NCI-H146 (cell line): ENCODE measurements around the gene PRDM16.

Experiments
- DNase-seq: peaks from one replicate; lab custom pipeline; 2025; lab: John Stamatoyannopoulos, UW

PRDM16 gene

GRCh38 chr1:3306583-3307291 lies 237.7 kb downstream of the PRDM16 start:
- DNase-seq = no peak

GRCh38 chr1:3307359-3307758 lies 238.4 kb downstream of the PRDM16 start:
- DNase-seq = no peak

GRCh38 chr1:3308053-3308452 lies 239.1 kb downstream of the PRDM16 start:
- no peak for DNase-seq

GRCh38 chr1:3310718-3311400 lies 241.9 kb downstream of the PRDM16 start:
- no peak for DNase-seq

GRCh38 chr1:3311711-3312110 lies 242.7 kb downstream of the PRDM16 start:
- no peak for DNase-seq

- no peak for DNase-seq
Observed at GRCh38 chr1:3312310-3312897, 243.4 kb downstream of the PRDM16 start.

GRCh38 chr1:3312898-3313575 lies 244.0 kb downstream of the PRDM16 start:
- DNase-seq = no peak

GRCh38 chr1:3313576-3313950 lies 244.6 kb downstream of the PRDM16 start:
- no peak for DNase-seq

GRCh38 chr1:3314491-3315381 lies 245.7 kb downstream of the PRDM16 start:
- no peak for DNase-seq

GRCh38 chr1:3315399-3316339 lies 246.7 kb downstream of the PRDM16 start:
- DNase-seq = no peak

GRCh38 chr1:3316340-3316943 lies 247.4 kb downstream of the PRDM16 start:
- DNase-seq = no peak

- DNase-seq = no peak
Observed at GRCh38 chr1:3317456-3317855, 248.5 kb downstream of the PRDM16 start.

GRCh38 chr1:3318329-3318728 lies 249.3 kb downstream of the PRDM16 start:
- no peak for DNase-seq

- peak; percentile 2 for DNase-seq
Observed at GRCh38 chr1:3319874-3320245, 250.9 kb downstream of the PRDM16 start.

- DNase-seq = no peak
Observed at GRCh38 chr1:3320246-3321152, 251.5 kb downstream of the PRDM16 start.

- no peak for DNase-seq
Observed at GRCh38 chr1:3321559-3322449, 252.8 kb downstream of the PRDM16 start.

GRCh38 chr1:3322450-3323020 lies 253.5 kb downstream of the PRDM16 start:
- no peak for DNase-seq
